GM12892 (cell line): ENCODE measurements around the gene ZMYND19.

Experiments used
- POLR2A ChIP-seq: IDR thresholded peaks from 2 replicates; pipeline ENCODE4 v1.6.1; 2011; ENCODE audit warnings: low read depth, low read length, control low read depth
- POLR2AphosphoS5 ChIP-seq: IDR thresholded peaks from 2 replicates; pipeline ENCODE4 v1.6.1; 2011; ENCODE audit warnings: low read depth, low read length, control low read depth

GRCh38 chr9:137535120-137535428, 55.2 kb downstream of the ZMYND19 start:
- TF ChIP-seq POLR2A = no peak
- TF ChIP-seq POLR2AphosphoS5 = no peak
